Measurements from ENCODE around the gene REC8.

- TF ChIP-seq GATA3 (IDR thresholded peaks at IDR 0.05; ENCODE audit: low read depth, low read length) (no peak), GATA2 (IDR thresholded peaks at IDR 0.05; ENCODE audit: low read depth, low read length) (no peak)
These were observed 25.2 kb downstream of the REC8 start for GRCh38 chr14:24197056-24197450.

Data from SH-SY5Y (cell line).